ENCODE measurements around the gene MAST4. TPM values are rescaled to one million over a fixed set of nuclear protein-coding genes. Genes with fewer than 3 reads are reported as not detected.

Gene MAST4
- 23.1 and 27.1 TPM in 2 replicates for total RNA-seq

GRCh38 chr5:66595756-66596635 is at the start of gene MAST4:
TSS of gene MAST4 (plus strand) at chr5:66596393. CDS start at chr5:66596656, 263 bp downstream.

GRCh38 chr5:67196537-67197059 is 600.4 kb downstream of the MAST4 start, which contains the start of gene CD180:
TSS of gene CD180 (minus strand) at chr5:67196799. CDS start at chr5:67196641, 158 bp downstream.

Data from tracheal epithelial cell (primary cell).